Measurements from ENCODE around the gene RYR2.
"Not testable (repeated sequence)": the region's sequence is repeated elsewhere in the genome, so short reads cannot be mapped to it uniquely, and the experiment has no call there.

The RYR2 gene

GRCh38 chr1:237281481-237281880 is 239.5 kb downstream of the RYR2 start:
- DNase-seq = no peak

GRCh38 chr1:237282208-237282783 is 240.3 kb downstream of the RYR2 start:
- DNase-seq = no peak

GRCh38 chr1:237287876-237288521 is 246.0 kb downstream of the RYR2 start:
- no peak for DNase-seq

- DNase-seq = no peak
Observed at GRCh38 chr1:237293804-237294203, 251.8 kb downstream of the RYR2 start.

GRCh38 chr1:237296861-237297260 is 254.9 kb downstream of the RYR2 start:
- no peak for DNase-seq

GRCh38 chr1:237300642-237301041 is 258.7 kb downstream of the RYR2 start:
- DNase-seq = no peak

- DNase-seq = no peak
Observed at GRCh38 chr1:237303929-237304328, 261.9 kb downstream of the RYR2 start.

- no peak for DNase-seq
Observed at GRCh38 chr1:237306726-237307125, 264.7 kb downstream of the RYR2 start.

GRCh38 chr1:237309595-237310118 is 267.7 kb downstream of the RYR2 start:
- no peak for DNase-seq

- no peak for DNase-seq
Observed at GRCh38 chr1:237316352-237316751, 274.4 kb downstream of the RYR2 start.

- DNase-seq = no peak
Observed at GRCh38 chr1:237318748-237319147, 276.8 kb downstream of the RYR2 start.

GRCh38 chr1:237320890-237321289 is 278.9 kb downstream of the RYR2 start:
- no peak for DNase-seq

GRCh38 chr1:237324226-237324625 is 282.2 kb downstream of the RYR2 start:
- DNase-seq = no peak

GRCh38 chr1:237327061-237327460 is 285.1 kb downstream of the RYR2 start:
- DNase-seq = no peak

- DNase-seq = no peak
Observed at GRCh38 chr1:237340892-237341291, 298.9 kb downstream of the RYR2 start.

- no peak for DNase-seq
Observed at GRCh38 chr1:237341391-237341790, 299.4 kb downstream of the RYR2 start.

GRCh38 chr1:237342730-237343129 is 300.7 kb downstream of the RYR2 start:
- no peak for DNase-seq

GRCh38 chr1:237352747-237353146 is 310.8 kb downstream of the RYR2 start:
- no peak for DNase-seq

- no peak for DNase-seq
Observed at GRCh38 chr1:237353918-237354317, 311.9 kb downstream of the RYR2 start.

GRCh38 chr1:237355022-237355421 is 313.0 kb downstream of the RYR2 start:
- DNase-seq = no peak

- no peak for DNase-seq
Observed at GRCh38 chr1:237358555-237358954, 316.6 kb downstream of the RYR2 start.

- no peak for DNase-seq
Observed at GRCh38 chr1:237367758-237368157, 325.8 kb downstream of the RYR2 start.

GRCh38 chr1:237371477-237371876 is 329.5 kb downstream of the RYR2 start:
- DNase-seq = not testable (repeated sequence)

GRCh38 chr1:237383791-237384190 is 341.8 kb downstream of the RYR2 start:
- no peak for DNase-seq

- DNase-seq = no peak
Observed at GRCh38 chr1:237384213-237384612, 342.2 kb downstream of the RYR2 start.
